ENCODE measurements around the gene SEZ6L. TPM values are rescaled to one million over a fixed set of nuclear protein-coding genes. Genes with fewer than 3 reads are reported as not detected.
A peak's percentile ranks its signal among the peaks of the same experiment; 100 is the strongest.

The SEZ6L gene
- total RNA-seq, 1 donor from 2014 or later = 109 TPM

DNA sequence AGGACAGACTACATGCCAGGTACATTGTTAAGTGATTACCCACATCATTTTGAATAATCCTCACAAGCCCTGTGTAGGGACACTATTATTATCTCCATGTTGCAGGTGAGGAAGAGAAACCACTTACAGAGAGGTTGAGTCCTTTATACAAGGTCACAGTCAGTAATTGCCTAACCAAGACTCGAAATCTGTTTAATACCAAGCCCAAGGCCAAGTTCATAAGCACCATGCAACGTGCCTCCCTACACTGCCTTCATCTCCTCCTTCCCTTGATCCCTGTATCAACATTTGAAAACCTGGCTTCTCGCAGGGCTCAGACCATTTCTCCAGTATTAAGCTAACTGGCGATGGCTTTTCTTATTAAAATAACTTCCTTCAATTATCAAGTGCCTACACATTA, 41.7 kb upstream of the SEZ6L start:
- H3K9me3 Mint-ChIP-seq (ENCODE audit: unreplicated experiment) = peaks cover 9% of the 10 kb centered on the region
- DNase-seq = no peak
- no peaks in the 10 kb centered on the region for H3K27me3 Mint-ChIP-seq (ENCODE audit: unreplicated experiment)
- H3K4me3 Mint-ChIP-seq (ENCODE audit: unreplicated experiment) = no peak overlapping the region
- no peak overlapping the region for H3K27ac Mint-ChIP-seq (ENCODE audit: unreplicated experiment)
- H3K36me3 Mint-ChIP-seq (ENCODE audit: unreplicated experiment) = no peaks in the 10 kb centered on the region
- peaks cover 10% of the 10 kb centered on the region for H3K4me1 Mint-ChIP-seq (ENCODE audit: low read depth, unreplicated experiment)
- TF ChIP-seq, protein P1, sequence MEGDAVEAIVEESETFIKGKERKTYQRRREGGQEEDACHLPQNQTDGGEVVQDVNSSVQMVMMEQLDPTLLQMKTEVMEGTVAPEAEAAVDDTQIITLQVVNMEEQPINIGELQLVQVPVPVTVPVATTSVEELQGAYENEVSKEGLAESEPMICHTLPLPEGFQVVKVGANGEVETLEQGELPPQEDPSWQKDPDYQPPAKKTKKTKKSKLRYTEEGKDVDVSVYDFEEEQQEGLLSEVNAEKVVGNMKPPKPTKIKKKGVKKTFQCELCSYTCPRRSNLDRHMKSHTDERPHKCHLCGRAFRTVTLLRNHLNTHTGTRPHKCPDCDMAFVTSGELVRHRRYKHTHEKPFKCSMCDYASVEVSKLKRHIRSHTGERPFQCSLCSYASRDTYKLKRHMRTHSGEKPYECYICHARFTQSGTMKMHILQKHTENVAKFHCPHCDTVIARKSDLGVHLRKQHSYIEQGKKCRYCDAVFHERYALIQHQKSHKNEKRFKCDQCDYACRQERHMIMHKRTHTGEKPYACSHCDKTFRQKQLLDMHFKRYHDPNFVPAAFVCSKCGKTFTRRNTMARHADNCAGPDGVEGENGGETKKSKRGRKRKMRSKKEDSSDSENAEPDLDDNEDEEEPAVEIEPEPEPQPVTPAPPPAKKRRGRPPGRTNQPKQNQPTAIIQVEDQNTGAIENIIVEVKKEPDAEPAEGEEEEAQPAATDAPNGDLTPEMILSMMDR (IDR thresholded peaks at IDR 0.05; ENCODE audit: partially characterized antibody, unreplicated experiment) = no peak

DNA sequence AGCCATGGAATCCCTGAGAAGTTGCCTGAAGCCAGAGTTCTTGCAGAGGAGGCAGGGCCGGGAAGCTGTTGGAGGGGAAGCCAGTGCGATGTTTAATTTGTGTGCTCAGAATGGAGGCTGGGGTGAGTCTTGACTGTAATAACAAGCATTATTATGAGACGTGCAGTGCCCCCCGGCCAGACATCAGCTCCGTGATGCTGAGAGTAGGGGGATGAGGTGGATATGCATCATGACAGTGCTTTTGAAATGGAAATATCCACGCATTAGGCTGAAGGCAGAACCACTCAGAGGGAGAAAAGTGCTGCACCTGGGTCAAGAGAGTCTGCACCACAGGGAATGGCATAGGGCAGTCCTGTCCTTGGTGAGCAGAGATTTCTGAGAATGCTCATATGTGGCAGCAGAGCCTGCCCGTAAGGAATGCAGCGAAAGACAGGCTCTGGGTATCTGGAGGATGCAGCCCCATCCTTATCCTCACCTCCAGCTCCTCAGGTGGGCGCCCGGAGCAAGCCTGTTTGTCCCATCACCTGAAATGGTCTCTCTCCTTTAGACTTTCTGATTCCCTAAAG, 37.6 kb upstream of the SEZ6L start:
- TF ChIP-seq, protein P1 (IDR thresholded peaks at IDR 0.05; ENCODE audit: partially characterized antibody, unreplicated experiment) = no peak
- no peaks in the 10 kb centered on the region for H3K27me3 Mint-ChIP-seq (ENCODE audit: unreplicated experiment)
- no peak for DNase-seq
- H3K4me1 Mint-ChIP-seq (ENCODE audit: low read depth, unreplicated experiment) = peaks cover under 1% of the 10 kb centered on the region
- H3K9me3 Mint-ChIP-seq (ENCODE audit: unreplicated experiment) = peaks cover 3% of the 10 kb centered on the region
- no peaks in the 10 kb centered on the region for H3K36me3 Mint-ChIP-seq (ENCODE audit: unreplicated experiment)
- H3K4me3 Mint-ChIP-seq (ENCODE audit: unreplicated experiment) = no peak overlapping the region
- H3K27ac Mint-ChIP-seq (ENCODE audit: unreplicated experiment) = no peak overlapping the region

DNA sequence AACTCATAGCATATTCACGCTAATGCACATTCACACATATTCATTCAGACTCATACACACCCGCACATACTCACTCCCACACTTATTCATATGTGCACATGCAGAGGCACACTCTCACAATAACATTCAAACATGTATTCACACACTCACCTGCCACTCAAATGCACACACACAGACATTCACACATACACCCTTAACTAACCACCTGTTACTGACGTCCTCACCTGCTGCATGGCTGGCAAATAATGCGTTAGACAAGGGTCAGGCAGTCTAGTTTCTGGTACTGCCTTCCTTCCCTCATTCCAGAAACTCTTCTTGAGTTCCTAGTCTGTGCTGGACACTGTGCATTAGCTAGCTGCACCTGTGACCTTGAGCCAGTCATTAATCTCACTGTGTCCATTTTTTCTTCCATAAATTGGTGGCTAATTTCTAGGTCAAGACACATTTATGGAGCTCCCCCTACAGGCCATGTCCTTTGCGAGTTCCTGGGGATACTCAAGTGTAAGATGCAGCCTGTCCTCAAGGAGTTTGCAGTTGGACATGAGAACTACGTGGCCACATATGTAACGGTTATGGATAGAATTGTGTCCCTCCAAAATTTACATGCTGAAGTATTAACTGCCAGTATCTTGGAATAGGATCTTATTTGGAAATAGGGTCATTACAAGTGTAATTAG, 34.5 kb upstream of the SEZ6L start:
- no peaks in the 10 kb centered on the region for H3K27me3 Mint-ChIP-seq (ENCODE audit: unreplicated experiment)
- DNase-seq = no peak
- no peaks in the 10 kb centered on the region for H3K36me3 Mint-ChIP-seq (ENCODE audit: unreplicated experiment)
- TF ChIP-seq, protein P1 (IDR thresholded peaks at IDR 0.05; ENCODE audit: partially characterized antibody, unreplicated experiment) = peak; percentile 35
- H3K9me3 Mint-ChIP-seq (ENCODE audit: unreplicated experiment) = peaks cover 3% of the 10 kb centered on the region
- no peak overlapping the region for H3K4me3 Mint-ChIP-seq (ENCODE audit: unreplicated experiment)
- no peak overlapping the region for H3K27ac Mint-ChIP-seq (ENCODE audit: unreplicated experiment)
- no peaks in the 10 kb centered on the region for H3K4me1 Mint-ChIP-seq (ENCODE audit: low read depth, unreplicated experiment)

DNA sequence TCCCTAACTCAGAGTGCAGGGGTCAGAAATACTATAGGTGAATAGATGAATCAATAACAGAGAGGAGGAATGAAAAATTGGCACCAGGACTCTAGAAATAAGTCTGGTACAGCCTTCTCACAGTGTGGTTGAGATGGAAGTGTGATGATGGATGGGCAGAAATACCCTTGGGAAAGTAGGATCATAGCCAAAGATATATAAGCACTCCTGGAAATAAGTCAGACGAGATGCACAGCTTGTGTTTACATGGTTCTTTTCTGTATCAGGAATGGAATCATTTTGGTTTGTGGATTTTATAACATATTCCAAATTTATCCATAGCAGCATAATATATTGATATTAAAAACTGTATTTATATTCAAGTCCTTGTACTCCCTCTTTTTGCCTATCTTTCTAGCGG, 33.5 kb upstream of the SEZ6L start:
- TF ChIP-seq, protein P1 (IDR thresholded peaks at IDR 0.05; ENCODE audit: partially characterized antibody, unreplicated experiment) = no peak
- H3K27ac Mint-ChIP-seq (ENCODE audit: unreplicated experiment) = no peak overlapping the region

DNA sequence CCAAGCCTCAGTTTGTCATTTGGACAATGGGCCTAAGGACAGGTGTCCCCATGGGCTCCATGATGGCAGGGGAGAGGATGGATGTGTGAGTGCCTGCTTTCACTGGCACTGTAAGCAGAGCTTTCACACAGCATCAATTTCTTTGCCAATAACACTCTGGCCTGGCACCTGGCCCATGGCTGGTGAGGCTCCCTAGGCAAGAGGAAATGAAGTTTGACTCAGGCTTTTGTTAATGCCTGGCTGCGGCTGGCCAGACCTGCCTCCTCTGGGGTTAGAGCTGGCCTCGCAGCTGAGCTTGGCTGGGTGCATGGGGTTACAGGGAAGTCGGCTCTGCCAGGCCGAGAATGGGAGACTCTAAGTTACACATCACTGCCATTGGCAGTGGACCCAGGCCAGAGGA, 30.0 kb upstream of the SEZ6L start:
- Mint-ChIP-seq H3K36me3 (ENCODE audit: unreplicated experiment) (no peaks in the 10 kb centered on the region), H3K27ac (ENCODE audit: unreplicated experiment) (no peak overlapping the region), H3K4me3 (ENCODE audit: unreplicated experiment) (no peak overlapping the region), H3K27me3 (ENCODE audit: unreplicated experiment) (peaks cover 2% of the 10 kb centered on the region), H3K9me3 (ENCODE audit: unreplicated experiment) (no peaks in the 10 kb centered on the region), H3K4me1 (ENCODE audit: low read depth, unreplicated experiment) (peaks cover 4% of the 10 kb centered on the region)
- TF ChIP-seq, protein P1 (IDR thresholded peaks at IDR 0.05; ENCODE audit: partially characterized antibody, unreplicated experiment) = no peak
- DNase-seq = no peak

More for the DNA sequence above, 33.5 kb upstream of the SEZ6L start:
- no peak for DNase-seq
- Mint-ChIP-seq H3K9me3 (ENCODE audit: unreplicated experiment) (no peaks in the 10 kb centered on the region), H3K4me1 (ENCODE audit: low read depth, unreplicated experiment) (no peaks in the 10 kb centered on the region), H3K27me3 (ENCODE audit: unreplicated experiment) (peaks cover 2% of the 10 kb centered on the region), H3K36me3 (ENCODE audit: unreplicated experiment) (no peaks in the 10 kb centered on the region), H3K4me3 (ENCODE audit: unreplicated experiment) (no peak overlapping the region)
